Natural killer cell (primary cell): ENCODE data around the gene ARID2. TPM values are rescaled to one million over a fixed set of nuclear protein-coding genes. Genes with fewer than 3 reads are reported as not detected.

ENCODE experiments used
- ATAC-seq, 3 donors: fragments of 150-1000 bp in 2 of 3; fragments of 200-7000 bp in 1 of 3; cut with Tn5 transposase; 1 replicate in 1 of 3; 2 replicates in 2 of 3; pipeline ENCODE4 v1.10.0; 2021; ENCODE audit warnings: mild to moderate bottlenecking in 2 of 3, moderate library complexity in 2 of 3
- DNase-seq, 2 donors: peaks; one replicate each; pipeline versions ENCODE4 v3.0.0 to v3.0.0-alpha.2; 2013 to 2021; ENCODE audit warnings: mixed read lengths in 1 of 2
- H3K27ac ChIP-seq: one replicate; pipeline ENCODE4 v1.5.1; 2013; ENCODE audit warnings: mild to moderate bottlenecking, low read length
- H3K27me3 ChIP-seq: one replicate; pipeline ENCODE4 v1.6.1; 2013; ENCODE audit warnings: low read length; ENCODE audit not compliant: control insufficient read depth, insufficient read depth
- H3K36me3 ChIP-seq: one replicate; pipeline ENCODE4 v1.6.1; 2013; ENCODE audit warnings: low read length; ENCODE audit not compliant: control insufficient read depth, insufficient read depth
- H3K4me1 ChIP-seq: one replicate; pipeline ENCODE4 v1.6.1; 2013; ENCODE audit warnings: low read length; ENCODE audit not compliant: control insufficient read depth, insufficient read depth
- H3K4me3 ChIP-seq: one replicate; pipeline ENCODE4 v1.5.1; 2013; ENCODE audit warnings: low read length
- H3K9me3 ChIP-seq: one replicate; pipeline ENCODE4 v1.6.1; 2013; ENCODE audit warnings: low read length; ENCODE audit not compliant: control insufficient read depth, insufficient read depth
- H3K27ac Mint-ChIP-seq, 2 donors: one replicate each; pipeline ENCODE4 v1.8.0; 2022; ENCODE audit warnings: mild to moderate bottlenecking in 2 of 2, mixed read lengths in 2 of 2, moderate library complexity in 1 of 2
- H3K27me3 Mint-ChIP-seq, 2 donors: one replicate each; pipeline ENCODE4 v1.8.0; 2022; ENCODE audit warnings: low read depth in 2 of 2, mixed read lengths in 2 of 2
- H3K36me3 Mint-ChIP-seq: one replicate; pipeline ENCODE4 v1.8.0; 2022; ENCODE audit warnings: mixed read lengths
- H3K4me1 Mint-ChIP-seq, 2 donors: one replicate each; pipeline ENCODE4 v1.8.0; 2022; ENCODE audit warnings: mixed read lengths in 2 of 2
- H3K4me3 Mint-ChIP-seq: one replicate; pipeline ENCODE4 v1.8.0; 2022; ENCODE audit warnings: mild to moderate bottlenecking, moderate library complexity, mixed read lengths
- H3K9me3 Mint-ChIP-seq, 2 donors: one replicate each; pipeline ENCODE4 v1.8.0; 2022; ENCODE audit warnings: mixed read lengths in 2 of 2
- WGBS: methylation state at CpG from one replicate; pipeline ENCODE4 v1.1.7; 2013; ENCODE audit warnings: missing lambda C conversion rate; ENCODE audit not compliant: insufficient coverage; 5-methylcytosine and 5-hydroxymethylcytosine counted together
- intact Hi-C: fragments of 100-400 bp; cut with micrococcal nuclease; formaldehyde crosslinking; loops from one replicate; pipeline ENCODE4 v1.14.2; 2022
- total RNA-seq, 4 donors: library from RNA; stranded (reverse); fragments of 120-200 nt in 1 of 4; gene quantifications; one replicate each; pipeline versions ENCODE4 v1.2.3 to v1.2.4, GENCODE V29; 2013 to 2022
- TF ChIP-seq, protein P1 (sequence below): fragments of 200-600 bp; IDR thresholded peaks from one replicate; pipeline ENCODE4 v1.8.0; 2022; ENCODE audit warnings: antibody characterized with exemption

Gene ARID2
- total RNA-seq, 3 donors from 2014 or later (not counting 1 experiment from before 2014, with no cell fraction given) = 75.2 to 95.7 (median 79.8) TPM

DNA sequence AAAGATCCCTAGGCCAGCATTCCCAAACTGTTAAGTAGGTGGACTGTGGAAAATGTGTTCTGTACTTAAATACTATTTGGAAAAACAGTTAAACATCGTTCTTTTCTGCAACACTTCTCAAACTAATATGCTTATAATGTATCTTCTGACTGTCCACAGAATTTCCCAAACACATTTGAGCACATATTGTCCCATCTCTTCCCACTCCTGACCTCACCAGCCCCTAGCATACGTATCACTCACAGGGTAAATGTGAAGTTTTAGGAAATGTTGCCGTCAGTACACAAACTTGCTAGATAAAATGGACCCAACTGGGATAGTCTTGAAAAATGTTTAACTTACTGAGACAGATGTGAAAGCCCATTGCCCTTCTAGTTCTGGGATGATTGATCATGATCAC lies 27.7 kb downstream of the ARID2 start:
- Mint-ChIP-seq H3K9me3 (no peaks in the 10 kb centered on the region), H3K36me3 (no peaks in the 10 kb centered on the region), H3K4me1 (peaks cover 51 to 62% of the 10 kb centered on the region in 2 donors), H3K27me3 (no peaks in the 10 kb centered on the region), H3K4me3 (no peak overlapping the region), H3K27ac (peak overlapping the region; percentile 15 to 63)
- 92% methylated on average over 3 of the region's 3 CpGs for WGBS
- no peak for ATAC-seq
- Histone ChIP-seq H3K9me3 (no peaks in the 10 kb centered on the region), H3K4me1 (no peaks in the 10 kb centered on the region), H3K4me3 (no peak overlapping the region), H3K27me3 (no peaks in the 10 kb centered on the region), H3K27ac (no peak overlapping the region), H3K36me3 (peaks cover 5% of the 10 kb centered on the region)
- TF ChIP-seq, protein P1, sequence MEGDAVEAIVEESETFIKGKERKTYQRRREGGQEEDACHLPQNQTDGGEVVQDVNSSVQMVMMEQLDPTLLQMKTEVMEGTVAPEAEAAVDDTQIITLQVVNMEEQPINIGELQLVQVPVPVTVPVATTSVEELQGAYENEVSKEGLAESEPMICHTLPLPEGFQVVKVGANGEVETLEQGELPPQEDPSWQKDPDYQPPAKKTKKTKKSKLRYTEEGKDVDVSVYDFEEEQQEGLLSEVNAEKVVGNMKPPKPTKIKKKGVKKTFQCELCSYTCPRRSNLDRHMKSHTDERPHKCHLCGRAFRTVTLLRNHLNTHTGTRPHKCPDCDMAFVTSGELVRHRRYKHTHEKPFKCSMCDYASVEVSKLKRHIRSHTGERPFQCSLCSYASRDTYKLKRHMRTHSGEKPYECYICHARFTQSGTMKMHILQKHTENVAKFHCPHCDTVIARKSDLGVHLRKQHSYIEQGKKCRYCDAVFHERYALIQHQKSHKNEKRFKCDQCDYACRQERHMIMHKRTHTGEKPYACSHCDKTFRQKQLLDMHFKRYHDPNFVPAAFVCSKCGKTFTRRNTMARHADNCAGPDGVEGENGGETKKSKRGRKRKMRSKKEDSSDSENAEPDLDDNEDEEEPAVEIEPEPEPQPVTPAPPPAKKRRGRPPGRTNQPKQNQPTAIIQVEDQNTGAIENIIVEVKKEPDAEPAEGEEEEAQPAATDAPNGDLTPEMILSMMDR = no peak
- no peak for DNase-seq
- intact Hi-C loops = no loop called here

DNA sequence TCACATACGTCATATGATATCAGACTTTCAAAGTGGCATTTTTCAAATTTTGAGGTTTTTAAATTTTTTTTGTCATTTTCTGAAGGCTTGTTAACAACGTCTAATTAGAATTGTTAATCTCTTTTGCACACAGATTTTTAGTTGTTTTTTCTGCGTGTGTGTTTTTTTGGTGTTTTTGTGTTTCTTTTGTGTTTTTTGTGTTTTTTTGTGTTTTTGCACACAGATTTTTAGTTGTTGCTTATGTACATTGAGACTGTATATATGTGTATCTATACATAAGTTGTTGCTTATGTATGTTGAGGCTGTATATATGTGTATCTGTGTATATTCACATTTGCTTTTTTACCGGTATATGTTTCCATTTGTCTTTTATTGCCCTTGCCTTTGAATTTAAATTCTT lies 30.8 kb downstream of the ARID2 start:
- Histone ChIP-seq H3K27ac (no peak overlapping the region), H3K27me3 (no peaks in the 10 kb centered on the region), H3K4me3 (no peak overlapping the region), H3K4me1 (no peaks in the 10 kb centered on the region), H3K9me3 (no peaks in the 10 kb centered on the region), H3K36me3 (no peaks in the 10 kb centered on the region)
- Mint-ChIP-seq H3K4me1 (peaks cover 50 to 52% of the 10 kb centered on the region in 2 donors), H3K27ac (no peak overlapping the region), H3K27me3 (no peaks in the 10 kb centered on the region), H3K36me3 (no peaks in the 10 kb centered on the region), H3K9me3 (no peaks in the 10 kb centered on the region), H3K4me3 (no peak overlapping the region)
- TF ChIP-seq, protein P1 = no peak
- ATAC-seq (no peak), DNase-seq (no peak)
- intact Hi-C loops = no loop called here
- 88% methylated on average over 4 of the region's 4 CpGs for WGBS

DNA sequence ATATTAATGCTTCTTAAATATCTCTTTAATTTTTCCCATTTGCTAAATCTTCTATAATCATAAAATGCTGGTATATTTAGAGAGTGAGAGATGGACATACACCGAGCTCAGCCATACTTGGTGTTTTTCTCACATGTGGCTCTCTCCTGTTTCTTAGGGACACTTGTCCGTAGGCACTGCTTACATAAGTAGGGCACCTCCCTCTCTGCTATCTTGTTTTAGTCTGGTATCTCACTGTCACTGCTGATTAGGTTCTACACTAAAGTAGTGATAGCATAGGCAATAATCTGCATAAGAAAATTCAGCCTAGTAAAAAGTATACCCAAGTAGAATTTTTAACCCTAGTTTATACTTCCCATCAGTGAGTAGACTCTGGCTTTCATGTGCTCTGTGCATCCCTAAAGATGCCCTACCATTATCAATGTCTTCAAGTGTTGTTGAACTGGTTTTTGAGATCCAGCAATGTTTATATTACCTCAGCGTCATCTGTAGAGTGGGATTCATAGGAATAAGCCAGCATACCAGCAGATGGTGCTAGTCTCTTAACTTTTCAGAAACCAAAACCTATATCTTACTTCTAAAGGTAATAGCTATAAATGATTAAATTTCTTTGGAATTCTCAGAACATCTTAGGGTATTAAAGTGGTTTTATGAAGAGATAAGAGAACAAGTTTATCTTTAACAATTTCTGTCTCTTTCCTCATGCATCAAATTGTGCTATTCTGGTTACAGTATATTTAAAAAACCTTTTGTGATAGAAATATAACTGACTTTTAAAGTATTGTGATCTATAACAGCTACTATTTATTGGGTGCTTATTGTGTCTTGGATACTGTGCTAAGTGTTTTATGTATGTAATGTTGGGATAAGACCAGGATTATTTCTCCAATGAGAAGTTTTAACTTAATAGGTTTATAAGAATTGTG lies 32.9 kb downstream of the ARID2 start:
- Histone ChIP-seq H3K4me3 (no peak overlapping the region), H3K9me3 (no peaks in the 10 kb centered on the region), H3K4me1 (no peaks in the 10 kb centered on the region), H3K27ac (no peak overlapping the region), H3K36me3 (no peaks in the 10 kb centered on the region), H3K27me3 (no peaks in the 10 kb centered on the region)
- Mint-ChIP-seq H3K9me3 (no peaks in the 10 kb centered on the region), H3K27ac (peak overlapping the region; percentile 52 to 65), H3K27me3 (no peaks in the 10 kb centered on the region), H3K4me1 (peaks cover 48 to 50% of the 10 kb centered on the region in 2 donors), H3K4me3 (no peak overlapping the region), H3K36me3 (no peaks in the 10 kb centered on the region)
- intact Hi-C loops = no loop called here
- ATAC-seq (peak in 2 of 3 donors; percentile 46 to 60), DNase-seq (peak in 1 of 2 donors; percentile 56)
- WGBS = 88% methylated on average over 2 of the region's 3 CpGs
- TF ChIP-seq, protein P1 = peak; percentile 52
